ENCODE results near the gene UNC50.

- TF ChIP-seq CTCF (IDR thresholded peaks at IDR 0.05; ENCODE audit: insufficient read depth, low read length, poor library complexity, severe bottlenecking) (no peak), EZH2phosphoT487 (conservative IDR thresholded peaks at IDR 0.05; ENCODE audit: low read length) (no peak)
Observed at GRCh38 chr2:98559581-98559980, 48.8 kb upstream of the UNC50 start.

All from SU-DHL-6 (cell line).